Measurements from ENCODE around the gene DNAH2. TPM values are rescaled to one million over a fixed set of nuclear protein-coding genes. Genes with fewer than 3 reads are reported as not detected.

The DNAH2 gene
- polyA plus RNA-seq, 1 experiment, result 0.06 TPM

DNA sequence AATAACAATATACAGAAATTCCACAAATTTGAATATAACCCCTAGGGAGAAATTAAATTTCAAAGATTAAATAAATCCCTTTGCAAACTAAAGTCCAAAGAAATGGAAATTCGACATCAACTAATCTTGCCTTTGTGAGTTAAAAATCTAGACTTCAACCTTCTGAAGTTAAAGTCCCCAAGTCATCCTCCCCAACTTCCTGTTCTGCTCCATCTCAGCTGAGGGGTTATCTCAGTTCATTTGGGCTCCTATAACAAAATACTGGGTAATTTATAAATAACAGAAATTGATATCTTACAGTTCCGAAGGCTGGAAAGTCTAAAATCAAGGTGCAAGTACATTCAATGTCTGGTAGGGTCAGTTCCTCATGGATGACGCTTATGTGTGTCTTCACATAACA lies 93.7 kb downstream of the DNAH2 start:
- Histone ChIP-seq H3K9me3 (ENCODE audit: control insufficient read depth, insufficient read depth, low read length) (no peaks in the 10 kb centered on the region), H3K27me3 (ENCODE audit: control insufficient read depth, insufficient read depth, low read length) (peaks cover 4% of the 10 kb centered on the region), H3K4me3 (ENCODE audit: low read depth, low read length) (no peak overlapping the region), H3K27ac (ENCODE audit: low read depth, low read length) (no peak overlapping the region)
- no peak for TF ChIP-seq CTCF (IDR thresholded peaks at IDR 0.05; ENCODE audit: low read depth, low read length)
- CTCF ChIA-PET, result interaction anchor here (0.6 kb wide), 1 partner anchor 12 kb away, joined by 10 read pairs; no protein-coding TSS in a partner anchor
- DNase-seq (ENCODE audit: low read depth, low spot score), result no peak
- POLR2A ChIA-PET, result no interaction called here

DNA sequence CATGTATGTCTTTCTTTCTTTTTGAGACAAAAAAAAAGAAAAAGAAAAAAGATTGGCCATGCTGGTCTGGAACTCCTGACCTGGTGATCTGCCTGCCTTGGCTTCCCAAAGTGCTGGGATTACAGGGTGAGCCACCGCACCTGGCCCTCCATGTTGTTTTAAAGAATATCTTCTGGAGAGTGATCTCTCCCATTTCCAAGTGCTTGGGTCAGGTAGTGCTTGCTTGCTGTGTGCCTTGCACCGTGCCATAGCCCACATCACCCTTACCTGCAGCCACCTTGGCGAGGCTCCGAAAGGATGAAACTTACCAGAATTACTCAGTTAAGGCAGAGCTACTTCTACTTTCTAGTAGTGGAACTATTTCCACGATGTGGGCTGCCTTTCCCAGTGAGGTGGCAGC lies 97.4 kb downstream of the DNAH2 start:
- Histone ChIP-seq H3K27ac (ENCODE audit: low read depth, low read length) (no peak overlapping the region), H3K9me3 (ENCODE audit: control insufficient read depth, insufficient read depth, low read length) (no peaks in the 10 kb centered on the region; the same call in 1 of the 2 replicates), H3K27me3 (ENCODE audit: control insufficient read depth, insufficient read depth, low read length) (peaks cover 21% of the 10 kb centered on the region), H3K4me3 (ENCODE audit: low read depth, low read length) (no peak overlapping the region)
- no peak for TF ChIP-seq CTCF (IDR thresholded peaks at IDR 0.05; ENCODE audit: low read depth, low read length)
- ChIA-PET CTCF (no interaction called here), POLR2A (no interaction called here)
- DNase-seq (ENCODE audit: low read depth, low spot score), result no peak

- POLR2A ChIA-PET, result interaction anchor here (0.6 kb wide), 1 partner anchor 253 kb away, joined by 4 read pairs; no protein-coding TSS in a partner anchor
- CTCF ChIA-PET, result interaction anchor here (0.7 to 2.2 kb wide), 2 partner anchors 74 to 243 kb away, joined by 3 to 8 read pairs; no protein-coding TSS in a partner anchor
- no peak for DNase-seq (ENCODE audit: low read depth, low spot score)
- Histone ChIP-seq H3K27ac (ENCODE audit: low read depth, low read length) (no peak overlapping the region), H3K4me3 (ENCODE audit: low read depth, low read length) (no peak overlapping the region), H3K27me3 (ENCODE audit: control insufficient read depth, insufficient read depth, low read length) (peaks cover 26% of the 10 kb centered on the region), H3K9me3 (ENCODE audit: control insufficient read depth, insufficient read depth, low read length) (no peaks in the 10 kb centered on the region; the same call in 1 of the 2 replicates)
- TF ChIP-seq CTCF (IDR thresholded peaks at IDR 0.05; ENCODE audit: low read depth, low read length), result no peak
These were observed 99.5 kb downstream of the DNAH2 start for GRCh38 chr17:7816926-7817642.

DNA sequence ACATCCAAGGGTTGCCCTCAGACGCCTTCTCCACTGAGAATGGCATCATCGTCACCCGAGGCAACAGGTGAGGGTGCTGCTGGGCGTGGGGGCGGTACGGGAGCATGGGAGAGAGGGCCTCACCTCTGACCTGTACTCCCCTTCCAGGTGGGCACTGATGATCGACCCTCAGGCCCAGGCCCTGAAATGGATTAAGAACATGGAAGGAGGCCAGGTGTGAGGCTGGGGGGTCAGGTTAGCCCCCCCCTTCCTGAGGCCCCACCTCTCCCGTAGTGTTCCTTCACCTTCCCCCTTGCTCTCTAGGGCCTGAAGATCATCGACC lies 100.1 kb downstream of the DNAH2 start:
- no peak for TF ChIP-seq CTCF (IDR thresholded peaks at IDR 0.05; ENCODE audit: low read depth, low read length)
- ChIA-PET POLR2A (no interaction called here), CTCF (no interaction called here)
- no peak overlapping the region for H3K4me3 ChIP-seq (ENCODE audit: low read depth, low read length)
- no peaks in the 10 kb centered on the region; the same call in 1 of the 2 replicates for H3K9me3 ChIP-seq (ENCODE audit: control insufficient read depth, insufficient read depth, low read length)
- no peak for DNase-seq (ENCODE audit: low read depth, low spot score)
- no peak overlapping the region for H3K27ac ChIP-seq (ENCODE audit: low read depth, low read length)
- H3K27me3 ChIP-seq (ENCODE audit: control insufficient read depth, insufficient read depth, low read length), result peaks cover 26% of the 10 kb centered on the region

GRCh38 chr17:7818026-7818425 lies 100.5 kb downstream of the DNAH2 start:
- no peak overlapping the region for H3K27ac ChIP-seq (ENCODE audit: low read depth, low read length)
- ChIA-PET CTCF (interaction anchor here (0.9 to 1.0 kb wide), 2 partner anchors 52 to 170 kb away, joined by 3 to 4 read pairs; no protein-coding TSS in a partner anchor), POLR2A (no interaction called here)
- H3K27me3 ChIP-seq (ENCODE audit: control insufficient read depth, insufficient read depth, low read length), result peaks cover 26% of the 10 kb centered on the region
- no peak for TF ChIP-seq CTCF (IDR thresholded peaks at IDR 0.05; ENCODE audit: low read depth, low read length)
- H3K4me3 ChIP-seq (ENCODE audit: low read depth, low read length), result no peak overlapping the region
- DNase-seq (ENCODE audit: low read depth, low spot score), result no peak
- no peaks in the 10 kb centered on the region; the same call in 1 of the 2 replicates for H3K9me3 ChIP-seq (ENCODE audit: control insufficient read depth, insufficient read depth, low read length)
